Calu3 (cell line): Measurements from ENCODE around the gene ANKMY2. TPM values are rescaled to one million over a fixed set of nuclear protein-coding genes. Genes with fewer than 3 reads are reported as not detected.

Source experiments
- BruUV-seq: library from RNA; stranded (reverse); fragments of 400-500 nt; replicated peaks from 2 replicates; lab custom pipeline; 2021; lab: Mats Ljungman, UMichigan
- CTCF ChIA-PET: fragments of 300-600 bp; sonication (Branson Sonifier 250); formaldehyde crosslinking; loops from one replicate; lab custom pipeline; 2022; ENCODE audit warnings: antibody characterized with exemption; lab: Charles Lee
- DNase-seq: peaks from one replicate; pipeline ENCODE4 v3.0.0; 2022
- H3K27ac Mint-ChIP-seq: one replicate; pipeline ENCODE4 v1.8.0; 2022; ENCODE audit warnings: mixed read lengths; ENCODE audit not compliant: unreplicated experiment
- H3K27me3 Mint-ChIP-seq: one replicate; pipeline ENCODE4 v1.8.0; 2022; ENCODE audit warnings: mixed read lengths; ENCODE audit not compliant: unreplicated experiment
- H3K36me3 Mint-ChIP-seq: one replicate; pipeline ENCODE4 v1.8.0; 2022; ENCODE audit warnings: mild to moderate bottlenecking, moderate library complexity, mixed read lengths; ENCODE audit not compliant: insufficient read depth, unreplicated experiment
- H3K4me1 Mint-ChIP-seq: one replicate; pipeline ENCODE4 v1.8.0; 2022; ENCODE audit warnings: mild to moderate bottlenecking, low read depth, mixed read lengths; ENCODE audit not compliant: unreplicated experiment
- H3K4me3 Mint-ChIP-seq: one replicate; pipeline ENCODE4 v1.8.0; 2022; ENCODE audit warnings: mild to moderate bottlenecking, low read depth, moderate library complexity, mixed read lengths; ENCODE audit not compliant: unreplicated experiment
- H3K9me3 Mint-ChIP-seq: one replicate; pipeline ENCODE4 v1.8.0; 2022; ENCODE audit warnings: low read depth, mixed read lengths; ENCODE audit not compliant: unreplicated experiment
- CTCF ChIP-seq: fragments of 200-600 bp; IDR thresholded peaks from one replicate; pipeline ENCODE4 v1.8.0; 2022; ENCODE audit warnings: antibody characterized with exemption; ENCODE audit not compliant: unreplicated experiment
- intact Hi-C: fragments of 100-400 bp; cut with micrococcal nuclease; formaldehyde crosslinking; loops from one replicate; pipeline ENCODE4 v1.10.0; 2022; ENCODE audit not compliant: unreplicated experiment
- total RNA-seq: library from RNA; stranded (reverse); gene quantifications from 2 replicates; pipeline ENCODE4 v1.2.3, GENCODE V29; 2022

The ANKMY2 gene
- total RNA-seq, 1 experiment from 2014 or later = 29.9 TPM

- Mint-ChIP-seq H3K4me3 (no peak overlapping the region), H3K27me3 (no peaks in the 10 kb centered on the region), H3K4me1 (peaks cover 13% of the 10 kb centered on the region), H3K9me3 (no peaks in the 10 kb centered on the region), H3K36me3 (no peaks in the 10 kb centered on the region), H3K27ac (no peak overlapping the region)
- TF ChIP-seq CTCF = no peak
- BruUV-seq = no TSS peak
- DNase-seq = no peak
- intact Hi-C loops = no loop called here
- CTCF ChIA-PET = no interaction called here
These were observed 83.6 kb downstream of the ANKMY2 start for GRCh38 chr7:16561943-16562342.

GRCh38 chr7:16559497-16560179 lies 85.9 kb downstream of the ANKMY2 start:
- Mint-ChIP-seq H3K27me3 (no peaks in the 10 kb centered on the region), H3K4me1 (peaks cover 8% of the 10 kb centered on the region), H3K9me3 (no peaks in the 10 kb centered on the region), H3K4me3 (no peak overlapping the region), H3K36me3 (no peaks in the 10 kb centered on the region), H3K27ac (no peak overlapping the region)
- intact Hi-C loops = no loop called here
- no peak for TF ChIP-seq CTCF
- no TSS peak for BruUV-seq
- DNase-seq = no peak
- CTCF ChIA-PET = no interaction called here

GRCh38 chr7:16558761-16559302 lies 86.7 kb downstream of the ANKMY2 start:
- DNase-seq = no peak
- Mint-ChIP-seq H3K36me3 (no peaks in the 10 kb centered on the region), H3K27ac (no peak overlapping the region), H3K9me3 (no peaks in the 10 kb centered on the region), H3K4me3 (no peak overlapping the region), H3K4me1 (no peaks in the 10 kb centered on the region), H3K27me3 (no peaks in the 10 kb centered on the region)
- CTCF ChIA-PET = no interaction called here
- BruUV-seq = no TSS peak
- no peak for TF ChIP-seq CTCF
- intact Hi-C loops = no loop called here

- intact Hi-C loops = no loop called here
- CTCF ChIA-PET = interaction anchor here (0.6 kb wide), 1 partner anchor 94 kb away, joined by 4 read pairs; no protein-coding TSS in a partner anchor
- no TSS peak for BruUV-seq
These were observed 89.2 kb downstream of the ANKMY2 start for GRCh38 chr7:16556359-16556758.

More at GRCh38 chr7:16556359-16556758, 89.2 kb downstream of the ANKMY2 start:
- no peaks in the 10 kb centered on the region for H3K4me1 Mint-ChIP-seq
- no peak for DNase-seq
- H3K27me3 Mint-ChIP-seq = no peaks in the 10 kb centered on the region
- TF ChIP-seq CTCF = no peak
- H3K27ac Mint-ChIP-seq = no peak overlapping the region
- no peaks in the 10 kb centered on the region for H3K9me3 Mint-ChIP-seq
- no peak overlapping the region for H3K4me3 Mint-ChIP-seq
- no peaks in the 10 kb centered on the region for H3K36me3 Mint-ChIP-seq
